HL-60 (cell line): ENCODE data around the gene CAGE1.
"Not testable (repeated sequence)": the region's sequence is repeated elsewhere in the genome, so short reads cannot be mapped to it uniquely, and the experiment has no call there.

ENCODE experiments used
- DNase-seq, 2 experiments: peaks; one replicate each; pipeline ENCODE4 v3.0.0-alpha.2; 2010 to 2020; ENCODE audit warnings: low read depth in 1 of 2, low spot score in 1 of 2
- H3K27ac ChIP-seq: fragments of 250-450 bp; sonication (Bioruptor Pico); replicated peaks from 2 replicates; pipeline ENCODE4 v1.5.1; 2020; ENCODE audit warnings: mild to moderate bottlenecking, moderate library complexity
- H3K27me3 ChIP-seq: fragments of 250-450 bp; sonication (Bioruptor Pico); 2 replicates; pipeline ENCODE4 v1.5.1; 2021; ENCODE audit warnings: mild to moderate bottlenecking, moderate library complexity; ENCODE audit not compliant: insufficient read depth, poor library complexity, severe bottlenecking
- H3K4me3 ChIP-seq: replicated peaks from 2 replicates; pipeline ENCODE4 v1.5.1; 2011; ENCODE audit warnings: mild to moderate bottlenecking, control low read depth, low read length; ENCODE audit not compliant: insufficient read depth
- CTCF ChIP-seq: IDR thresholded peaks from one replicate; pipeline ENCODE4 v1.5.1; 2011; ENCODE audit warnings: low read length, control low read depth, inconsistent platforms; ENCODE audit not compliant: insufficient read depth
- GABPA ChIP-seq: IDR thresholded peaks from 2 replicates; pipeline ENCODE4 v1.6.1; 2012; ENCODE audit warnings: low read depth
- POLR2AphosphoS5 ChIP-seq: IDR thresholded peaks from 2 replicates; pipeline ENCODE4 v1.6.1; 2012; ENCODE audit warnings: low read depth
- REST ChIP-seq: IDR thresholded peaks from 2 replicates; pipeline ENCODE4 v1.6.1; 2012; ENCODE audit warnings: low read depth; ENCODE audit not compliant: insufficient replicate concordance
- SPI1 ChIP-seq: IDR thresholded peaks from 2 replicates; pipeline ENCODE4 v1.6.1; 2012; ENCODE audit warnings: low read depth, mild to moderate bottlenecking, borderline replicate concordance

The CAGE1 gene

GRCh38 chr6:7341271-7341670, 48.3 kb downstream of the CAGE1 start:
- Histone ChIP-seq H3K27me3 (no peaks in the 10 kb centered on the region), H3K4me3 (no peak overlapping the region), H3K27ac (no peak overlapping the region)
- TF ChIP-seq CTCF (no peak), REST (no peak), GABPA (no peak), SPI1 (no peak), POLR2AphosphoS5 (no peak)
- no peak for DNase-seq

GRCh38 chr6:7339007-7339732, 50.4 kb downstream of the CAGE1 start:
- not testable (repeated sequence) for H3K4me3 ChIP-seq, H3K27me3 ChIP-seq, H3K27ac ChIP-seq
- peak in 1 of 2 experiments; percentile 60 for DNase-seq
- peak; percentile 22 for TF ChIP-seq CTCF

- TF ChIP-seq SPI1 (no peak), REST (no peak), CTCF (no peak), POLR2AphosphoS5 (no peak), GABPA (no peak)
- Histone ChIP-seq H3K4me3 (no peak overlapping the region), H3K27me3 (no peaks in the 10 kb centered on the region), H3K27ac (no peak overlapping the region)
- DNase-seq = no peak
These were observed 51.5 kb downstream of the CAGE1 start for GRCh38 chr6:7338031-7338430.

GRCh38 chr6:7335519-7335918, 54.0 kb downstream of the CAGE1 start:
- no peak for TF ChIP-seq REST
- no peak for TF ChIP-seq POLR2AphosphoS5
- no peak for TF ChIP-seq CTCF
- TF ChIP-seq SPI1 = no peak
- TF ChIP-seq GABPA = no peak
- no peak for DNase-seq
- H3K4me3 ChIP-seq = no peak overlapping the region

More at GRCh38 chr6:7335519-7335918, 54.0 kb downstream of the CAGE1 start:
- H3K27ac ChIP-seq = no peak overlapping the region
- no peaks in the 10 kb centered on the region for H3K27me3 ChIP-seq
